MCF 10A (cell line): ENCODE results near the gene NEIL3. TPM values are rescaled to one million over a fixed set of nuclear protein-coding genes. Genes with fewer than 3 reads are reported as not detected.

Experiments
- BruUV-seq: library from RNA; stranded (reverse); fragments of 400-500 nt; replicated peaks from 2 replicates; lab custom pipeline; 2021; lab: Mats Ljungman, UMichigan
- CTCF ChIA-PET: fragments of 300-600 bp; sonication (Branson Sonifier 250); formaldehyde crosslinking; extraction: SDS; loops from one replicate; lab custom pipeline; 2021; ENCODE audit warnings: antibody characterized with exemption, inconsistent platforms; lab: Yijun Ruan, JAX
- POLR2A ChIA-PET: fragments of 300-600, 350-650 bp; sonication (Branson Sonifier 250); formaldehyde crosslinking; extraction: SDS; loops from one replicate; lab custom pipeline; 2020; ENCODE audit warnings: antibody characterized with exemption, inconsistent platforms; lab: Yijun Ruan, JAX
- DNase-seq: peaks from one replicate; pipeline ENCODE4 v3.0.0-alpha.2; 2018; ENCODE audit not compliant: unreplicated experiment
- H3K27ac Mint-ChIP-seq: one replicate; pipeline ENCODE4 v1.8.0; 2022; ENCODE audit warnings: mild to moderate bottlenecking, low read depth, mixed read lengths; ENCODE audit not compliant: unreplicated experiment
- H3K27me3 Mint-ChIP-seq: one replicate; pipeline ENCODE4 v1.8.0; 2022; ENCODE audit warnings: mixed read lengths; ENCODE audit not compliant: insufficient read depth, unreplicated experiment
- H3K36me3 Mint-ChIP-seq: one replicate; pipeline ENCODE4 v1.8.0; 2022; ENCODE audit warnings: mild to moderate bottlenecking, moderate library complexity, mixed read lengths; ENCODE audit not compliant: insufficient read depth, unreplicated experiment
- H3K4me1 Mint-ChIP-seq: one replicate; pipeline ENCODE4 v1.8.0; 2022; ENCODE audit warnings: mixed read lengths; ENCODE audit not compliant: insufficient read depth, unreplicated experiment
- H3K4me3 Mint-ChIP-seq: one replicate; pipeline ENCODE4 v1.8.0; 2022; ENCODE audit warnings: mild to moderate bottlenecking, moderate library complexity, mixed read lengths; ENCODE audit not compliant: unreplicated experiment
- H3K9me3 Mint-ChIP-seq: one replicate; pipeline ENCODE4 v1.8.0; 2022; ENCODE audit warnings: mixed read lengths; ENCODE audit not compliant: unreplicated experiment
- intact Hi-C: fragments of 100-400 bp; cut with micrococcal nuclease; formaldehyde crosslinking; loops from 2 replicates; pipeline ENCODE4 v1.14.1; 2022
- total RNA-seq: library from RNA; stranded (reverse); gene quantifications from 2 replicates; pipeline ENCODE4 v1.2.3, GENCODE V29; 2022
- TF ChIP-seq, protein P1 (sequence below): fragments of 200-600 bp; IDR thresholded peaks from one replicate; pipeline ENCODE4 v1.8.0; 2022; ENCODE audit warnings: antibody characterized with exemption, mild to moderate bottlenecking; ENCODE audit not compliant: unreplicated experiment

Gene NEIL3
- total RNA-seq, 1 experiment from 2014 or later: 5.8 TPM

DNA sequence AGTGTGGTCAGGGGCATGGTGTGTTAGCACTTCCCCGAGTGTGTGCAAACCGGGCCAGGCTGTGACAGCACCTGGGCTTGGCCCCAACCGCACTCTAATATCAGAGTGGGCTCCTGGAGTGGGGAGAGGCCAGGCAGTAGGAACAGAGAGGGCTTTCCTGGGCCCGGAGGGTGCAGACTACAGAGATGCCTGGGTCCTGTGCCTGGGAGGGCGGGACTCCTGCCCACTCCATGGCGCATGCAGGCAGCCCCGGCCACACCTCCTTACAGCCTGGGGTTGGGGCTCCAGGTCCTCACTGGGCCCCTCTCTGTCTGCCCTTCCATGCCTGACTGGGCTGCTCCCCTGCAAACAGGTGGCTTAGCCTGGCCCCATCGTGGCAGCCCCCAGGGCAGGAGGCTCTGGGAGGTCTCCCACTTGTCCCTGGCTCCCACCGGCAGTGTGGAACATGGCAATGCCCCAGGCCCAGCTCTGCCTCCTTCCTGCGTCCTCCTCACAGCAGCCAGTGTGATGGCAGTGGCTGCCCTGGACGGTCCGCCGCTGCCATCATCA, 72.2 kb downstream of the NEIL3 start:
- TF ChIP-seq, protein P1, sequence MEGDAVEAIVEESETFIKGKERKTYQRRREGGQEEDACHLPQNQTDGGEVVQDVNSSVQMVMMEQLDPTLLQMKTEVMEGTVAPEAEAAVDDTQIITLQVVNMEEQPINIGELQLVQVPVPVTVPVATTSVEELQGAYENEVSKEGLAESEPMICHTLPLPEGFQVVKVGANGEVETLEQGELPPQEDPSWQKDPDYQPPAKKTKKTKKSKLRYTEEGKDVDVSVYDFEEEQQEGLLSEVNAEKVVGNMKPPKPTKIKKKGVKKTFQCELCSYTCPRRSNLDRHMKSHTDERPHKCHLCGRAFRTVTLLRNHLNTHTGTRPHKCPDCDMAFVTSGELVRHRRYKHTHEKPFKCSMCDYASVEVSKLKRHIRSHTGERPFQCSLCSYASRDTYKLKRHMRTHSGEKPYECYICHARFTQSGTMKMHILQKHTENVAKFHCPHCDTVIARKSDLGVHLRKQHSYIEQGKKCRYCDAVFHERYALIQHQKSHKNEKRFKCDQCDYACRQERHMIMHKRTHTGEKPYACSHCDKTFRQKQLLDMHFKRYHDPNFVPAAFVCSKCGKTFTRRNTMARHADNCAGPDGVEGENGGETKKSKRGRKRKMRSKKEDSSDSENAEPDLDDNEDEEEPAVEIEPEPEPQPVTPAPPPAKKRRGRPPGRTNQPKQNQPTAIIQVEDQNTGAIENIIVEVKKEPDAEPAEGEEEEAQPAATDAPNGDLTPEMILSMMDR: no peak
- Mint-ChIP-seq H3K9me3 (no peaks in the 10 kb centered on the region), H3K4me3 (no peak overlapping the region), H3K27me3 (peaks cover 15% of the 10 kb centered on the region), H3K27ac (no peak overlapping the region), H3K36me3 (no peaks in the 10 kb centered on the region), H3K4me1 (no peaks in the 10 kb centered on the region)
- POLR2A ChIA-PET: no interaction called here
- no TSS peak for BruUV-seq
- CTCF ChIA-PET: no interaction called here
- no peak for DNase-seq
- intact Hi-C loops: no loop called here

DNA sequence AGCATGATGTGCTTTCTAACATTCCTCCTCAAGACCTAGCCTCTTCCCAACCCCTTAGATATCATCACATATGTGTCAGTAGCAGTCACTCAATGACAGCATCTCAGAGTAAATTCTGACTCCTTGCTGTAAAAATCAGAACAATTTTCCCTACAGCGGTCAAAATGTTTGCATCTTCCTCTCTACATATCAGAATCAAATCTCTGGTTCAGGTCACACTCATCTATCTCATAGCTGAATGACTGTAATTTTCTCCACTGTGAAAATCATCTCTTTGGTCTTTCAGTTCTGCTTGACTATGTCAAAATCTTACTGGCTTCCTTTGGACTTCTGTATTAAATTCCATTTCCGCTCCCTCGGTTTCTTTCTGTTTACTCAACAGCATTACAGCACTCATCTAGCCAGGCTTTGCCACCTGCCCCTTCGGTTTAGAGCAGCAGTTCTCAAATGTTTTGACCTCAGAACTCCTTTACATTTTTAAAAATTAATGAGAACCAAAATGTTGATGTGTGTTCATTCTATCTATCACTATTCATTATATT, 75.3 kb downstream of the NEIL3 start:
- CTCF ChIA-PET: no interaction called here

DNA sequence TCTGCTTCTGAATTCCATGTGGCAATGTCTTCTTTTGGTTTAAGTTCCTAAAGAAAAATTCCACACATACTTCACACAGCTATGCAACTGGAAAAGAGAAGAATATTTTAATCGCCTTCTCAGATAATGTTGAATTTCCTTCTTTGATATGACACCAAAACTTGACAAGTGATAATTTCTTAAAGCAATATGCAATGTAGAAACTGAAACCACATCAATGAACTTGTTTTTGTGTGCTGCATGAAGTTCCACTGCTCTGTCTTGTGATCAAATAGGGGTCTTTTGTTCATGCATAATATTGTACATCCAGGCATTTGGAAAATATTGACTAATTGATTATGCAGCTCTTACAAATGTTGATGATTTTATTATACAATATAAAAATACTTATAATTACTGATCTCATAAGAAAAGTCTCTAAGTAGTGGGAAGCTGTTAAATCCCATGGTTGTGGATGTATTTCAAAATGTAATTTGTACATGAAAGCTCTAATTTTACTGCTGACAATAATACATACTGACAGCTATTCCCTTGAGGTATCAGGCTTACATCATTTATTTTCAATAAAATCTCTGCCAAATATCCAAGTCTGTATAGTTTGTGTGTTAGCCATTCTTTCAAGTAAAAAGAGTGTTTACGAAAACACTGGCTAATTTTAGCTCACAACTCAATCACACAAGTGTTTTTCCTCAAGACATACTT, 76.1 kb downstream of the NEIL3 start:
- Mint-ChIP-seq H3K36me3 (no peaks in the 10 kb centered on the region), H3K27me3 (no peaks in the 10 kb centered on the region), H3K4me3 (no peak overlapping the region), H3K4me1 (peaks cover 5% of the 10 kb centered on the region), H3K27ac (no peak overlapping the region), H3K9me3 (no peaks in the 10 kb centered on the region)
- DNase-seq: no peak
- CTCF ChIA-PET: no interaction called here
- POLR2A ChIA-PET: interaction anchor here (0.6 kb wide), 1 partner anchor 1286 kb away, joined by 3 read pairs; no protein-coding TSS in a partner anchor
- no TSS peak for BruUV-seq
- intact Hi-C loops: no loop called here
- TF ChIP-seq, protein P1: no peak

More for the DNA sequence above, 75.3 kb downstream of the NEIL3 start:
- intact Hi-C loops: no loop called here
- H3K27me3 Mint-ChIP-seq: no peaks in the 10 kb centered on the region
- no peaks in the 10 kb centered on the region for H3K9me3 Mint-ChIP-seq
- DNase-seq: no peak
- H3K4me1 Mint-ChIP-seq: peaks cover 5% of the 10 kb centered on the region
- no peak overlapping the region for H3K4me3 Mint-ChIP-seq
- TF ChIP-seq, protein P1: no peak
- POLR2A ChIA-PET: no interaction called here
- no peak overlapping the region for H3K27ac Mint-ChIP-seq
- no TSS peak for BruUV-seq
- H3K36me3 Mint-ChIP-seq: no peaks in the 10 kb centered on the region

DNA sequence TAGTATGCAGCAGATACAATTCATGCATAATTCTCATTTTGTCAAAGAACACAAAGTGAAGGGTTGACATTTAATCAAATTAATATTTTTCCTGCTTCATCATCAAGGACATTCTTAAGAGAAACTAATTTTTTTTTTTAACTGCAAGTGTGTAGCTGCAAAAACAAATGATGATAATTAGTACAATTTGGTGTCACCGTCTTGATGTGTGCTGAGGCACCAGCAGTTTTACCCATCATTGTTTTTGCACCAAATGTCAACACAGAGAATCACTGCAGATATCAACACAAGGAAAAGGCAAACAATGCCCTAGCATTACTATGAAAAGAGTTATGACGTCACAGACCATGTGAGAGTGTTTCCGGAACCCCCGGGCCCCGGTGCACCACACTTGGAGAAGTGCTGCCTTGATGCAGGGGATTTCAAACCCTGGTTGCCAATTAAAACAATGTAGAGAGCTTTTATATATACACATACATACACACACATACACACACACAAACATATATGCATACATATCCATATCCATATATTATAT, 76.7 kb downstream of the NEIL3 start:
- Mint-ChIP-seq H3K9me3 (no peaks in the 10 kb centered on the region), H3K27me3 (no peaks in the 10 kb centered on the region), H3K4me3 (no peak overlapping the region), H3K36me3 (no peaks in the 10 kb centered on the region), H3K27ac (no peak overlapping the region), H3K4me1 (peaks cover 5% of the 10 kb centered on the region)
- DNase-seq: no peak
- TF ChIP-seq, protein P1: no peak
- ChIA-PET POLR2A (no interaction called here), CTCF (interaction anchor here (0.6 to 1.0 kb wide), 2 partner anchors 44 to 121 kb away, joined by 3 to 5 read pairs; no protein-coding TSS in a partner anchor)
- no TSS peak for BruUV-seq
- intact Hi-C loops: no loop called here
